H9 (cell line): Measurements from ENCODE around the gene NT5C2. TPM values are rescaled to one million over a fixed set of nuclear protein-coding genes. Genes with fewer than 3 reads are reported as not detected.

ENCODE experiments used
- DNase-seq: peaks from one replicate; pipeline ENCODE4 v3.0.0-alpha.2; 2017
- H2AFZ ChIP-seq: one replicate; pipeline ENCODE4 v1.6.1; 2013; ENCODE audit warnings: mild to moderate bottlenecking, low read length, control low read depth, moderate library complexity
- H2AK5ac ChIP-seq: 2 replicates; pipeline ENCODE4 v1.6.1; 2013; ENCODE audit warnings: low read length, control low read depth, mixed read lengths; ENCODE audit not compliant: insufficient read length
- H2BK120ac ChIP-seq: one replicate; pipeline ENCODE4 v1.6.1; 2013; ENCODE audit warnings: low read depth, mild to moderate bottlenecking, low read length, control low read depth, inconsistent platforms; ENCODE audit not compliant: poor library complexity, severe bottlenecking
- H2BK12ac ChIP-seq: 2 replicates; pipeline ENCODE4 v1.6.1; 2013; ENCODE audit warnings: low read length, control low read depth, mixed read lengths, low read depth; ENCODE audit not compliant: insufficient read length
- H2BK15ac ChIP-seq: 2 replicates; pipeline ENCODE4 v1.6.1; 2013; ENCODE audit warnings: low read depth, low read length, control low read depth
- H2BK20ac ChIP-seq: one replicate; pipeline ENCODE4 v1.6.1; 2013; ENCODE audit warnings: low read depth, mild to moderate bottlenecking, low read length, control low read depth, inconsistent platforms; ENCODE audit not compliant: poor library complexity, severe bottlenecking
- H2BK5ac ChIP-seq: 2 replicates; pipeline ENCODE4 v1.6.1; 2013; ENCODE audit warnings: low read length, control low read depth, mixed read lengths; ENCODE audit not compliant: insufficient read length
- H3K14ac ChIP-seq: 2 replicates; pipeline ENCODE4 v1.6.1; 2013; ENCODE audit warnings: low read length, control low read depth; ENCODE audit not compliant: insufficient read depth
- H3K18ac ChIP-seq: 2 replicates; pipeline ENCODE4 v1.6.1; 2013; ENCODE audit warnings: low read depth, mild to moderate bottlenecking, mixed read lengths, low read length, control low read depth; ENCODE audit not compliant: insufficient read length
- H3K23ac ChIP-seq: 2 replicates; pipeline ENCODE4 v1.6.1; 2013; ENCODE audit warnings: low read length, control low read depth, mixed read lengths, low read depth; ENCODE audit not compliant: insufficient read length
- H3K23me2 ChIP-seq: 2 replicates; pipeline ENCODE4 v1.6.1; 2013; ENCODE audit warnings: low read depth, mild to moderate bottlenecking, mixed read lengths, low read length, control low read depth; ENCODE audit not compliant: insufficient read length, poor library complexity, severe bottlenecking
- H3K27ac ChIP-seq: 2 replicates; pipeline ENCODE4 v1.5.1; 2013; ENCODE audit warnings: low read length, control low read depth, mixed read lengths, low read depth; ENCODE audit not compliant: insufficient read length
- H3K27me3 ChIP-seq: 2 replicates; pipeline ENCODE4 v1.6.1; 2013; ENCODE audit warnings: low read length, control low read depth, inconsistent platforms; ENCODE audit not compliant: insufficient read depth
- H3K4ac ChIP-seq: 2 replicates; pipeline ENCODE4 v1.6.1; 2013; ENCODE audit warnings: low read depth, mild to moderate bottlenecking, control low read depth, inconsistent platforms, low read length, moderate library complexity
- H3K4me1 ChIP-seq: 2 replicates; pipeline ENCODE4 v1.6.1; 2013; ENCODE audit warnings: low read length, control low read depth, inconsistent platforms; ENCODE audit not compliant: insufficient read depth
- H3K4me2 ChIP-seq: 2 replicates; pipeline ENCODE4 v1.6.1; 2013; ENCODE audit warnings: low read length, control low read depth, mixed read lengths; ENCODE audit not compliant: insufficient read length, insufficient read depth
- H3K56ac ChIP-seq: 2 replicates; pipeline ENCODE4 v1.6.1; 2013; ENCODE audit warnings: low read depth, mild to moderate bottlenecking, mixed read lengths, low read length, control low read depth; ENCODE audit not compliant: insufficient read length
- H3K79me1 ChIP-seq: 2 replicates; pipeline ENCODE4 v1.6.1; 2013; ENCODE audit warnings: low read depth, mild to moderate bottlenecking, moderate library complexity, low read length, control low read depth, inconsistent platforms; ENCODE audit not compliant: insufficient read depth, poor library complexity, severe bottlenecking
- H3K79me2 ChIP-seq: 2 replicates; pipeline ENCODE4 v1.6.1; 2013; ENCODE audit warnings: low read length, control low read depth, inconsistent platforms; ENCODE audit not compliant: insufficient read depth
- H3K9ac ChIP-seq: 2 replicates; pipeline ENCODE4 v1.6.1; 2013; ENCODE audit warnings: low read length, control low read depth, mixed read lengths; ENCODE audit not compliant: insufficient read length; ENCODE audit errors: extremely low read depth
- H3K9me3 ChIP-seq: one replicate; pipeline ENCODE4 v1.6.1; 2013; ENCODE audit warnings: low read depth, low read length, inconsistent platforms; ENCODE audit not compliant: control insufficient read depth
- H3T11ph ChIP-seq: one replicate; pipeline ENCODE4 v1.6.1; 2013; ENCODE audit warnings: mild to moderate bottlenecking, low read length, control low read depth, inconsistent platforms
- H4K20me1 ChIP-seq: one replicate; pipeline ENCODE4 v1.6.1; 2013; ENCODE audit not compliant: control insufficient read depth, insufficient read length, insufficient read depth
- H4K5ac ChIP-seq: 2 replicates; pipeline ENCODE4 v1.6.1; 2013; ENCODE audit warnings: low read depth, mild to moderate bottlenecking, mixed read lengths, low read length, control low read depth; ENCODE audit not compliant: insufficient read length
- H4K8ac ChIP-seq: replicated peaks from 2 replicates; pipeline ENCODE4 v1.6.1; 2013; ENCODE audit warnings: low read length, control low read depth, mixed read lengths, low read depth; ENCODE audit not compliant: insufficient read length
- H4K91ac ChIP-seq: 2 replicates; pipeline ENCODE4 v1.6.1; 2013; ENCODE audit warnings: low read depth, mild to moderate bottlenecking, moderate library complexity, mixed read lengths, low read length, control low read depth; ENCODE audit not compliant: insufficient read length
- H3K27ac Mint-ChIP-seq, 3 experiments: 2 replicates in 2 of 3; 3 replicates in 1 of 3; pipeline ENCODE4 v1.8.0; 2020 to 2021; ENCODE audit warnings: mixed read lengths in 3 of 3, mild to moderate bottlenecking in 1 of 3, moderate library complexity in 1 of 3
- H3K27me3 Mint-ChIP-seq: 2 replicates; pipeline ENCODE4 v1.8.0; 2021; ENCODE audit warnings: low read depth, mild to moderate bottlenecking, moderate library complexity, mixed read lengths
- H3K36me3 Mint-ChIP-seq, 3 experiments: 2 replicates in 2 of 3; 3 replicates in 1 of 3; pipeline ENCODE4 v1.8.0; 2020 to 2021; ENCODE audit warnings: low read depth in 3 of 3, mixed read lengths in 3 of 3; ENCODE audit not compliant: insufficient read depth in 1 of 3
- H3K4me1 Mint-ChIP-seq, 2 experiments: 2 replicates each; pipeline ENCODE4 v1.8.0; 2020; ENCODE audit warnings: mixed read lengths in 2 of 2
- H3K4me3 Mint-ChIP-seq, 2 experiments: 2 replicates in 1 of 2; 3 replicates in 1 of 2; pipeline ENCODE4 v1.8.0; 2020 to 2021; ENCODE audit warnings: mild to moderate bottlenecking in 2 of 2, mixed read lengths in 2 of 2, moderate library complexity in 1 of 2
- H3K9me3 Mint-ChIP-seq, 2 experiments: 2 replicates in 1 of 2; 3 replicates in 1 of 2; pipeline ENCODE4 v1.8.0; 2020; ENCODE audit warnings: mild to moderate bottlenecking in 2 of 2, mixed read lengths in 2 of 2, moderate library complexity in 1 of 2
- WGBS: extraction: QIAGEN DNeasy Blood & Tissue Kit; methylation state at CpG from one replicate; pipeline ENCODE4 v1.1.7; 2013; ENCODE audit warnings: missing lambda C conversion rate, low lambda C conversion rate, mixed read lengths; ENCODE audit not compliant: insufficient read length; ENCODE audit errors: extremely low coverage; 5-methylcytosine and 5-hydroxymethylcytosine counted together
- total RNA-seq: library from RNA; stranded (reverse); gene quantifications from 2 replicates; pipeline ENCODE4 v1.2.1, GENCODE V29; 2021
- TF ChIP-seq, protein P1 (sequence below): fragments of 200-600 bp; sonication (generic); conservative IDR thresholded peaks from 3 replicates; pipeline ENCODE4 v1.8.0; 2021; ENCODE audit warnings: antibody characterized with exemption, mild to moderate bottlenecking

NT5C2 gene
- total RNA-seq, 1 experiment from 2014 or later: 69.6 TPM

DNA sequence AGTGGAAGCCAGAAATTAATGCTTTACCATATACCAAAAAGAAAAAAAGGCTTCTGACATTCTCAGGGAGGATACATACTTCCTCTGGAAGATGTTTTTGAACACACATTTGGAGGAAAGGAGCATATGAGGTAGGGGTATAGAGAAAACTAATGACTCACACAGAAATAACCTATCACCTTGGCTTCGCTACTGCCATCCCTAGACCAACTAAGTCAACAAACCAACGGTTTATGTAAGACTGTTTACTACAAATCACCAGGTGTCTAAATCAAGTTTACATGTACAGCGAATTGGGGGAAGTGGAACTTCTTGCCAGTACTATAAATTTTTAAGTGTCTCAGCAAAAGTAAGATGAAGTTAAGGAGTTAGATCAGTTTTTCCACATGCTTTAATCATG, 96.9 kb downstream of the NT5C2 start:
- Histone ChIP-seq H3K79me2 (no peaks in the 10 kb centered on the region), H4K8ac (no peak overlapping the region), H3K23me2 (no peaks in the 10 kb centered on the region), H4K20me1 (no peaks in the 10 kb centered on the region), H4K5ac (no peak overlapping the region), H3K27me3 (no peaks in the 10 kb centered on the region), H3K4me2 (no peak overlapping the region), H3K79me1 (no peaks in the 10 kb centered on the region), H3T11ph (no peak overlapping the region), H4K91ac (no peak overlapping the region), H2BK5ac (no peak overlapping the region), H2BK120ac (no peak overlapping the region), H3K27ac (no peak overlapping the region), H3K9ac (no peak overlapping the region), H2AFZ (no peak overlapping the region), H2BK15ac (no peak overlapping the region), H3K4me1 (no peaks in the 10 kb centered on the region), H3K4ac (no peak overlapping the region), H3K18ac (no peak overlapping the region), H2BK12ac (no peak overlapping the region), H3K9me3 (no peaks in the 10 kb centered on the region), H3K14ac (no peak overlapping the region), H3K56ac (no peak overlapping the region), H3K23ac (no peak overlapping the region), H2BK20ac (no peak overlapping the region), H2AK5ac (no peak overlapping the region)
- H3K36me3 Mint-ChIP-seq: peaks cover 13 to 78% (median 39%) of the 10 kb centered on the region in 3 experiments; a peak in 6 of 7 replicates
- H3K27me3 Mint-ChIP-seq: no peaks in the 10 kb centered on the region
- no peak for DNase-seq
- TF ChIP-seq, protein P1, sequence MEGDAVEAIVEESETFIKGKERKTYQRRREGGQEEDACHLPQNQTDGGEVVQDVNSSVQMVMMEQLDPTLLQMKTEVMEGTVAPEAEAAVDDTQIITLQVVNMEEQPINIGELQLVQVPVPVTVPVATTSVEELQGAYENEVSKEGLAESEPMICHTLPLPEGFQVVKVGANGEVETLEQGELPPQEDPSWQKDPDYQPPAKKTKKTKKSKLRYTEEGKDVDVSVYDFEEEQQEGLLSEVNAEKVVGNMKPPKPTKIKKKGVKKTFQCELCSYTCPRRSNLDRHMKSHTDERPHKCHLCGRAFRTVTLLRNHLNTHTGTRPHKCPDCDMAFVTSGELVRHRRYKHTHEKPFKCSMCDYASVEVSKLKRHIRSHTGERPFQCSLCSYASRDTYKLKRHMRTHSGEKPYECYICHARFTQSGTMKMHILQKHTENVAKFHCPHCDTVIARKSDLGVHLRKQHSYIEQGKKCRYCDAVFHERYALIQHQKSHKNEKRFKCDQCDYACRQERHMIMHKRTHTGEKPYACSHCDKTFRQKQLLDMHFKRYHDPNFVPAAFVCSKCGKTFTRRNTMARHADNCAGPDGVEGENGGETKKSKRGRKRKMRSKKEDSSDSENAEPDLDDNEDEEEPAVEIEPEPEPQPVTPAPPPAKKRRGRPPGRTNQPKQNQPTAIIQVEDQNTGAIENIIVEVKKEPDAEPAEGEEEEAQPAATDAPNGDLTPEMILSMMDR: no peak
- H3K4me3 Mint-ChIP-seq: no peak overlapping the region
- no CpG with 5 or more reads among the region's 3 CpGs for WGBS
- H3K27ac Mint-ChIP-seq: peak overlapping the region in 1 of 3 experiments; percentile 91; a peak in 2 of 7 replicates
- 0 out of 4 replicates have a peak, but pooled peaks cover 0 to 2% of the 10 kb centered on the region in 2 experiments for H3K4me1 Mint-ChIP-seq
- H3K9me3 Mint-ChIP-seq: no peaks in the 10 kb centered on the region
